ENCODE measurements around the gene HOXA1.

- no peak for TF ChIP-seq CTCF (conservative IDR thresholded peaks at IDR 0.05; ENCODE audit: low read depth, low read length)
- no peak for TF ChIP-seq RFX5 (IDR thresholded peaks at IDR 0.05; ENCODE audit: low read depth, low read length)
- TF ChIP-seq SMC3 (IDR thresholded peaks at IDR 0.05; ENCODE audit: low read depth, low read length), result no peak
- TF ChIP-seq POLR2A (IDR thresholded peaks at IDR 0.05; ENCODE audit: low read depth, low read length), result peak; percentile 61
- TF ChIP-seq, protein P1, sequence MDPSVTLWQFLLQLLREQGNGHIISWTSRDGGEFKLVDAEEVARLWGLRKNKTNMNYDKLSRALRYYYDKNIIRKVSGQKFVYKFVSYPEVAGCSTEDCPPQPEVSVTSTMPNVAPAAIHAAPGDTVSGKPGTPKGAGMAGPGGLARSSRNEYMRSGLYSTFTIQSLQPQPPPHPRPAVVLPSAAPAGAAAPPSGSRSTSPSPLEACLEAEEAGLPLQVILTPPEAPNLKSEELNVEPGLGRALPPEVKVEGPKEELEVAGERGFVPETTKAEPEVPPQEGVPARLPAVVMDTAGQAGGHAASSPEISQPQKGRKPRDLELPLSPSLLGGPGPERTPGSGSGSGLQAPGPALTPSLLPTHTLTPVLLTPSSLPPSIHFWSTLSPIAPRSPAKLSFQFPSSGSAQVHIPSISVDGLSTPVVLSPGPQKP (IDR thresholded peaks at IDR 0.05; ENCODE audit: borderline replicate concordance, low read depth, low read length), result no peak
- TF ChIP-seq CHD1 (IDR thresholded peaks at IDR 0.05; ENCODE audit: low read depth, low read length), result no peak
- TF ChIP-seq, protein P2, sequence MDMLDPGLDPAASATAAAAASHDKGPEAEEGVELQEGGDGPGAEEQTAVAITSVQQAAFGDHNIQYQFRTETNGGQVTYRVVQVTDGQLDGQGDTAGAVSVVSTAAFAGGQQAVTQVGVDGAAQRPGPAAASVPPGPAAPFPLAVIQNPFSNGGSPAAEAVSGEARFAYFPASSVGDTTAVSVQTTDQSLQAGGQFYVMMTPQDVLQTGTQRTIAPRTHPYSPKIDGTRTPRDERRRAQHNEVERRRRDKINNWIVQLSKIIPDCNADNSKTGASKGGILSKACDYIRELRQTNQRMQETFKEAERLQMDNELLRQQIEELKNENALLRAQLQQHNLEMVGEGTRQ (IDR thresholded peaks at IDR 0.05; ENCODE audit: low read depth, low read length), result no peak
- TF ChIP-seq RCOR1 (IDR thresholded peaks at IDR 0.05; ENCODE audit: insufficient replicate concordance, low read length), result no peak
- no peak for TF ChIP-seq MAZ (IDR thresholded peaks at IDR 0.05; ENCODE audit: borderline replicate concordance, low read depth, low read length)
- TF ChIP-seq FOS (IDR thresholded peaks at IDR 0.05; ENCODE audit: low read depth, low read length), result no peak
- no peak for TF ChIP-seq RAD21 (IDR thresholded peaks at IDR 0.05; ENCODE audit: low read length)
- no peak for TF ChIP-seq CEBPB (IDR thresholded peaks at IDR 0.05; ENCODE audit: low read depth, low read length)
These were observed 49.5 kb upstream of the HOXA1 start for GRCh38 chr7:27145165-27145913.

Measured in IMR-90 (cell line).